Measurements from ENCODE around the gene ARID1B. TPM values are rescaled to one million over a fixed set of nuclear protein-coding genes. Genes with fewer than 3 reads are reported as not detected.
A peak's percentile ranks its signal among the peaks of the same experiment; 100 is the strongest.

Gene ARID1B
- total and polyA plus RNA-seq, 2 experiments from 2014 or later = 32.9 to 67.0 TPM

DNA sequence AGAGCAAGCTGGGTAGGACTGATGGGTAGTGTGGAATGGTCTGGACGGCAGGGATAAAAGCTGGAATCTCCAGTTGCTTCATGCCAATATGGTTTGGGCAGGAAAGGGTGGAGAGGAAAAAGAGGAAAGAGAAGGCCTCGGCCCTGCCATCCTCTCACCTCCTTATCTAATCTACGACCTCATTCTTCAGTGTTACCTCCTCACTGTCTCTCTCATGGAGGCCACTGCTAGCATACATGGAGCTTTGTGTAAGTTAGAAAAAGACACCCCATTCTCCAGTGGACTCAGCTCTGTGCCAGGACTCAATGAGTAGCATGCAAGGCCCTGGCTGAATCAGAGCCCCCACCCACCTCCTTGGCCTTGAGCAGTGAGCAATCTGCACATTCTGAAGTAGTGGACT, 6.1 kb upstream of the ARID1B start:
- Histone ChIP-seq H2AFZ (no peak overlapping the region), H3K9me3 (ENCODE audit: low read depth) (no peaks in the 10 kb centered on the region), H3K27me3 (no peaks in the 10 kb centered on the region), H3K4me2 (no peak overlapping the region), H3K4me3 (no peak overlapping the region), H3K79me2 (peaks cover 22% of the 10 kb centered on the region), H3K9me2 (replicated peaks; ENCODE audit: insufficient read depth) (no peaks in the 10 kb centered on the region), H4K20me1 (ENCODE audit: insufficient read depth, poor library complexity, severe bottlenecking) (no peaks in the 10 kb centered on the region), H3K4me1 (ENCODE audit: insufficient read depth) (peaks cover 19% of the 10 kb centered on the region), H3K27ac (no peak overlapping the region), H3K36me3 (replicated peaks; ENCODE audit: insufficient read depth, low read depth) (no peaks in the 10 kb centered on the region)
- TF ChIP-seq EZH2phosphoT487 (IDR thresholded peaks at IDR 0.05; ENCODE audit: low read depth, severe bottlenecking, unreplicated experiment) (no peak), EZH2 (IDR thresholded peaks at IDR 0.05; ENCODE audit: borderline replicate concordance) (no peak)
- TF ChIP-seq, protein P1, sequence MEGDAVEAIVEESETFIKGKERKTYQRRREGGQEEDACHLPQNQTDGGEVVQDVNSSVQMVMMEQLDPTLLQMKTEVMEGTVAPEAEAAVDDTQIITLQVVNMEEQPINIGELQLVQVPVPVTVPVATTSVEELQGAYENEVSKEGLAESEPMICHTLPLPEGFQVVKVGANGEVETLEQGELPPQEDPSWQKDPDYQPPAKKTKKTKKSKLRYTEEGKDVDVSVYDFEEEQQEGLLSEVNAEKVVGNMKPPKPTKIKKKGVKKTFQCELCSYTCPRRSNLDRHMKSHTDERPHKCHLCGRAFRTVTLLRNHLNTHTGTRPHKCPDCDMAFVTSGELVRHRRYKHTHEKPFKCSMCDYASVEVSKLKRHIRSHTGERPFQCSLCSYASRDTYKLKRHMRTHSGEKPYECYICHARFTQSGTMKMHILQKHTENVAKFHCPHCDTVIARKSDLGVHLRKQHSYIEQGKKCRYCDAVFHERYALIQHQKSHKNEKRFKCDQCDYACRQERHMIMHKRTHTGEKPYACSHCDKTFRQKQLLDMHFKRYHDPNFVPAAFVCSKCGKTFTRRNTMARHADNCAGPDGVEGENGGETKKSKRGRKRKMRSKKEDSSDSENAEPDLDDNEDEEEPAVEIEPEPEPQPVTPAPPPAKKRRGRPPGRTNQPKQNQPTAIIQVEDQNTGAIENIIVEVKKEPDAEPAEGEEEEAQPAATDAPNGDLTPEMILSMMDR (IDR thresholded peaks at IDR 0.05; ENCODE audit: poor library complexity) = no peak
- WGBS (ENCODE audit: low lambda C conversion rate, missing lambda C conversion rate) = 51% methylated on average over 3 of the region's 3 CpGs
- DNase-seq (ENCODE audit: low spot score) = no peak

DNA sequence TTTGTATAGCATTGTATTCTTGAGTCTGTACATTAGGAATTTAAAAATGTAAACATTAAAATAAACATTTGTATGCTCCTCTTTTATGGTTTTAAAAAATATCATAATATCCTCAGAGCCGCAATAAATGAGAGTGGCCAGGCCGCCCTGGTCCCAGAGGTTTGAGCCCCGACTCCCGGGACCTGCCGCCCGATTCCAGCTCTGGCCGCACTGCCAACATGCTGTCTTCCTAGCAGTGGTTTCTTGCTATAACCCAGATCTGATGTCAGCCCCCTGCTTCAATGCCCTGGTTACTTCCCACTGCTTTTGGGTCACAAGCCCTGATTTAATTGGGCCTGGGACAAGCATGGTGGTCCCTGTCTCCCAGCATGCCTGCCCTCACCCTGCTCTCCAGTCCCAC, 5.4 kb upstream of the ARID1B start:
- Histone ChIP-seq H4K20me1 (ENCODE audit: insufficient read depth, poor library complexity, severe bottlenecking) (no peaks in the 10 kb centered on the region), H3K79me2 (peaks cover 24% of the 10 kb centered on the region), H3K27ac (no peak overlapping the region), H3K4me3 (no peak overlapping the region), H2AFZ (no peak overlapping the region), H3K36me3 (replicated peaks; ENCODE audit: insufficient read depth, low read depth) (no peaks in the 10 kb centered on the region), H3K4me2 (no peak overlapping the region), H3K9me3 (ENCODE audit: low read depth) (no peaks in the 10 kb centered on the region), H3K27me3 (no peaks in the 10 kb centered on the region), H3K4me1 (ENCODE audit: insufficient read depth) (peaks cover 24% of the 10 kb centered on the region), H3K9me2 (replicated peaks; ENCODE audit: insufficient read depth) (no peaks in the 10 kb centered on the region)
- no peak for DNase-seq (ENCODE audit: low spot score)
- no peak for TF ChIP-seq EZH2phosphoT487 (IDR thresholded peaks at IDR 0.05; ENCODE audit: low read depth, severe bottlenecking, unreplicated experiment)
- TF ChIP-seq EZH2 (IDR thresholded peaks at IDR 0.05; ENCODE audit: borderline replicate concordance) = no peak
- TF ChIP-seq, protein P1 (IDR thresholded peaks at IDR 0.05; ENCODE audit: poor library complexity) = no peak
- WGBS (ENCODE audit: low lambda C conversion rate, missing lambda C conversion rate) = 97% methylated on average over 7 of the region's 7 CpGs

DNA sequence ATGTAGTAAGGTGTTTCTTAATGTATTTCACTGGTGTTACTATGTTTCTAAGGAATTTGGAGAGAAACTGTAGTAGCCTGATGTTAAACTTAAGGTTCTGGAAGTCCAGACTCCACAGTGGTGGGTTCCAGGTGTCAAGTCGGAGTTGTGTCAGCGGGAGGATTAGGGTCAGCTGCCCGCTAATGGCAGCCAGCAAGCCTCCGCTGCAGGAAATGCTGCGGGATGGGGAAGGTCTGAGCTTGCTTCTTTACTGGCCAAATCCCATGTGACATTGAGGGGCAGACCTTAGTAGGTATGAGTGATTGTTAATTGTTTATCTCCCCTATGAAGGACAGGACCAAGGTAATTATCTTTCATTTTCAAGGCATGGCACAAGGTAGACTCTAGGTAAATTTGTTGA, 3.7 kb upstream of the ARID1B start:
- no peaks in the 10 kb centered on the region for H4K20me1 ChIP-seq (ENCODE audit: insufficient read depth, poor library complexity, severe bottlenecking)
- TF ChIP-seq, protein P1 (IDR thresholded peaks at IDR 0.05; ENCODE audit: poor library complexity) = no peak
- no peak for TF ChIP-seq EZH2 (IDR thresholded peaks at IDR 0.05; ENCODE audit: borderline replicate concordance)
- TF ChIP-seq EZH2phosphoT487 (IDR thresholded peaks at IDR 0.05; ENCODE audit: low read depth, severe bottlenecking, unreplicated experiment) = no peak
- 42% methylated on average over 5 of the region's 5 CpGs for WGBS (ENCODE audit: low lambda C conversion rate, missing lambda C conversion rate)
- DNase-seq (ENCODE audit: low spot score) = no peak
- H3K4me3 ChIP-seq = no peak overlapping the region
- H3K4me2 ChIP-seq = peak overlapping the region; percentile 59
- H3K9me2 ChIP-seq (replicated peaks; ENCODE audit: insufficient read depth) = no peaks in the 10 kb centered on the region
- no peak overlapping the region for H3K27ac ChIP-seq
- H3K9me3 ChIP-seq (ENCODE audit: low read depth) = no peaks in the 10 kb centered on the region
- peaks cover 24% of the 10 kb centered on the region for H3K4me1 ChIP-seq (ENCODE audit: insufficient read depth)
- H3K27me3 ChIP-seq = no peaks in the 10 kb centered on the region
- H3K36me3 ChIP-seq (replicated peaks; ENCODE audit: insufficient read depth, low read depth) = no peaks in the 10 kb centered on the region
- no peak overlapping the region for H2AFZ ChIP-seq
- H3K79me2 ChIP-seq = peaks cover 24% of the 10 kb centered on the region
